Panc1 (cell line): Measurements from ENCODE around the gene PDCL3. TPM values are rescaled to one million over a fixed set of nuclear protein-coding genes. Genes with fewer than 3 reads are reported as not detected.

ENCODE experiments used
- ATAC-seq: fragments of 200-7000 bp; cut with Tn5 transposase; 2 replicates; pipeline ENCODE4 v1.9.1; 2020; ENCODE audit warnings: mild to moderate bottlenecking, moderate library complexity
- BruUV-seq: library from RNA; stranded (reverse); fragments of 400-500 nt; replicated peaks from 2 replicates; lab custom pipeline; 2021; lab: Mats Ljungman, UMichigan
- CTCF ChIA-PET: fragments of 300-600 bp; sonication (Branson Sonifier 250); formaldehyde crosslinking; loops from one replicate; lab custom pipeline; 2022; ENCODE audit warnings: antibody characterized with exemption; lab: Charles Lee
- POLR2A ChIA-PET: fragments of 300-600 bp; sonication (Branson Sonifier 250); formaldehyde crosslinking; loops from one replicate; lab custom pipeline; 2022; ENCODE audit warnings: antibody characterized with exemption; lab: Charles Lee
- DNase-seq: peaks from one replicate; pipeline ENCODE4 v3.0.0-alpha.2; 2010; ENCODE audit warnings: low read depth, low spot score
- H3K27ac ChIP-seq: 2 replicates; pipeline ENCODE4 v1.5.1; 2011; ENCODE audit warnings: mild to moderate bottlenecking, low read length, inconsistent platforms
- H3K27me3 ChIP-seq: fragments of 200-500 bp; sonication (Bioruptor generic); 2 replicates; pipeline ENCODE4 v1.6.0; 2014; ENCODE audit warnings: low read length, inconsistent platforms; ENCODE audit not compliant: control insufficient read depth, insufficient read depth
- H3K36me3 ChIP-seq: fragments of 200-500 bp; sonication (Bioruptor generic); 2 replicates; pipeline ENCODE4 v1.5.1; 2014; ENCODE audit warnings: inconsistent platforms, mild to moderate bottlenecking, low read length, moderate library complexity; ENCODE audit not compliant: control insufficient read depth, insufficient read depth
- H3K4me1 ChIP-seq: 2 replicates; pipeline ENCODE4 v1.5.1; 2011; ENCODE audit warnings: inconsistent platforms, mild to moderate bottlenecking, low read length, moderate library complexity; ENCODE audit not compliant: control insufficient read depth, insufficient read depth
- H3K4me3 ChIP-seq, 2 experiments: 2 replicates each; pipeline ENCODE4 v1.5.1; 2011 to 2012; ENCODE audit warnings: low read depth in 2 of 2, low read length in 2 of 2, mild to moderate bottlenecking in 2 of 2, inconsistent platforms in 1 of 2, moderate library complexity in 1 of 2
- H3K9me3 ChIP-seq: fragments of 200-500 bp; sonication (Bioruptor generic); 2 replicates; pipeline ENCODE4 v1.5.1; 2014; ENCODE audit warnings: low read depth, mild to moderate bottlenecking, inconsistent platforms, low read length, moderate library complexity; ENCODE audit not compliant: control insufficient read depth, insufficient read depth
- CTCF ChIP-seq: fragments of 450-650 bp; IDR thresholded peaks from 2 replicates; pipeline ENCODE4 v1.5.1; 2017; ENCODE audit warnings: mild to moderate bottlenecking
- POLR2AphosphoS5 ChIP-seq: IDR thresholded peaks from 2 replicates; pipeline ENCODE4 v1.6.1; 2012; ENCODE audit warnings: mild to moderate bottlenecking, low read depth, low read length, moderate library complexity
- REST ChIP-seq, 2 experiments: IDR thresholded peaks; 2 replicates each; pipeline ENCODE4 v1.6.1; 2011 to 2012; ENCODE audit warnings: low read depth in 2 of 2, control low read depth in 1 of 2, low read length in 1 of 2, mild to moderate bottlenecking in 1 of 2, moderate library complexity in 1 of 2; ENCODE audit not compliant: insufficient read depth in 1 of 2
- SIN3A ChIP-seq: IDR thresholded peaks from 2 replicates; pipeline ENCODE4 v1.6.1; 2012; ENCODE audit warnings: low read depth, mild to moderate bottlenecking, low read length, moderate library complexity, borderline replicate concordance; ENCODE audit not compliant: insufficient read depth
- TCF7L2 ChIP-seq: IDR thresholded peaks from 2 replicates; pipeline ENCODE4 v1.6.1; 2011; ENCODE audit warnings: mild to moderate bottlenecking, low read depth, low read length, inconsistent platforms
- in situ Hi-C: cut with HindIII; loops from 2 replicates; pipeline ENCODE4 v1.10.0; 2016; ENCODE audit warnings: low sequenced_read_pairs, low pct_unique_long_range_greater_than_20kb
- intact Hi-C: fragments of 100-400 bp; cut with micrococcal nuclease; formaldehyde crosslinking; loops from one replicate; pipeline ENCODE4 v1.10.0; 2022; ENCODE audit not compliant: unreplicated experiment
- total RNA-seq: library from RNA; stranded (reverse); gene quantifications from one replicate; pipeline ENCODE4 v1.2.1, GENCODE V29; 2021; ENCODE audit not compliant: unreplicated experiment

The PDCL3 gene
- total RNA-seq, 1 experiment from 2014 or later: 43.1 TPM

GRCh38 chr2:100554798-100555407 is 7.9 kb upstream of the PDCL3 start:
- H3K9me3 ChIP-seq: no peaks in the 10 kb centered on the region
- POLR2A ChIA-PET: no interaction called here
- peaks cover 2% of the 10 kb centered on the region; the same call in 1 of the 2 replicates for H3K27me3 ChIP-seq
- no peak overlapping the region for H3K4me3 ChIP-seq
- TF ChIP-seq TCF7L2 (no peak), CTCF (no peak), POLR2AphosphoS5 (no peak)
- intact Hi-C loops: no loop called here
- no peaks in the 10 kb centered on the region for H3K36me3 ChIP-seq
- CTCF ChIA-PET: no interaction called here
- DNase-seq (no peak), ATAC-seq (no peak)
- H3K4me1 ChIP-seq: no peaks in the 10 kb centered on the region
- no TSS peak for BruUV-seq
- in situ Hi-C loops: no loop called here
- no peak overlapping the region for H3K27ac ChIP-seq

- Histone ChIP-seq H3K4me1 (peaks cover 2% of the 10 kb centered on the region), H3K36me3 (no peaks in the 10 kb centered on the region), H3K27me3 (peaks cover 2% of the 10 kb centered on the region; the same call in 1 of the 2 replicates), H3K9me3 (no peaks in the 10 kb centered on the region), H3K4me3 (no peak overlapping the region), H3K27ac (no peak overlapping the region)
- DNase-seq: no peak
- ChIA-PET CTCF (no interaction called here), POLR2A (no interaction called here)
- no TSS peak for BruUV-seq
- TF ChIP-seq CTCF (no peak), TCF7L2 (no peak), REST (IDR thresholded peaks at IDR 0.05; ENCODE audit: insufficient read depth in 1 of 2, low read depth in 2 of 2, low read length in 1 of 2) (no peak), SIN3A (no peak), POLR2AphosphoS5 (no peak)
- in situ Hi-C loops: no loop called here
- intact Hi-C loops: no loop called here
- no peak for ATAC-seq
These were observed 6.0 kb upstream of the PDCL3 start for GRCh38 chr2:100556746-100557145.
